BJ (cell line): ENCODE results near the gene MIA2. TPM values are rescaled to one million over a fixed set of nuclear protein-coding genes. Genes with fewer than 3 reads are reported as not detected.
A peak's percentile ranks its signal among the peaks of the same experiment; 100 is the strongest.

Source experiments
- CTCF ChIA-PET: fragments of 350-600 bp; formaldehyde crosslinking; extraction: SDS; loops from one replicate; lab custom pipeline; 2021; ENCODE audit warnings: antibody characterized with exemption, inconsistent platforms; lab: Yijun Ruan, JAX
- POLR2A ChIA-PET: fragments of 300-600 bp; sonication (Branson Sonifier 250); formaldehyde crosslinking; extraction: SDS; loops from one replicate; lab custom pipeline; 2021; ENCODE audit warnings: antibody characterized with exemption; lab: Charles Lee
- DNase-seq: peaks from one replicate; pipeline ENCODE4 v3.0.0-alpha.2; 2011; ENCODE audit warnings: low read depth
- H3K27me3 ChIP-seq: 2 replicates; pipeline ENCODE4 v1.6.0; 2011; ENCODE audit warnings: low read length; ENCODE audit not compliant: control insufficient read depth, insufficient read depth
- H3K36me3 ChIP-seq: 2 replicates; pipeline ENCODE4 v1.5.1; 2011; ENCODE audit warnings: low read length; ENCODE audit not compliant: control insufficient read depth, insufficient read depth
- H3K4me3 ChIP-seq: 2 replicates; pipeline ENCODE4 v1.5.1; 2011; ENCODE audit warnings: low read depth, mild to moderate bottlenecking, control low read depth, low read length
- polyA plus RNA-seq: library from polyadenylated mRNA; depleted of rRNA; stranded (reverse); fragments of >200 nt; gene quantifications from 2 replicates; pipeline ENCODE4 v1.2.3, GENCODE V29; 2011
- TF ChIP-seq, protein P1 (sequence below): IDR thresholded peaks from 2 replicates; pipeline ENCODE4 v1.5.1; 2011; ENCODE audit warnings: low read depth, mild to moderate bottlenecking, control low read depth, inconsistent platforms, low read length, moderate library complexity; ENCODE audit not compliant: insufficient read depth

Gene MIA2
- polyA plus RNA-seq, 1 experiment, result 11.4 TPM

- Histone ChIP-seq H3K36me3 (no peaks in the 10 kb centered on the region; the same call in none of the 2 replicates), H3K27me3 (no peaks in the 10 kb centered on the region), H3K4me3 (no peak overlapping the region)
- CTCF ChIA-PET, result interaction anchor here (0.6 to 3.0 kb wide), 7 partner anchors 10 to 262 kb away, joined by 3 to 20 read pairs (median 4); no protein-coding TSS in a partner anchor
- TF ChIP-seq, protein P1, sequence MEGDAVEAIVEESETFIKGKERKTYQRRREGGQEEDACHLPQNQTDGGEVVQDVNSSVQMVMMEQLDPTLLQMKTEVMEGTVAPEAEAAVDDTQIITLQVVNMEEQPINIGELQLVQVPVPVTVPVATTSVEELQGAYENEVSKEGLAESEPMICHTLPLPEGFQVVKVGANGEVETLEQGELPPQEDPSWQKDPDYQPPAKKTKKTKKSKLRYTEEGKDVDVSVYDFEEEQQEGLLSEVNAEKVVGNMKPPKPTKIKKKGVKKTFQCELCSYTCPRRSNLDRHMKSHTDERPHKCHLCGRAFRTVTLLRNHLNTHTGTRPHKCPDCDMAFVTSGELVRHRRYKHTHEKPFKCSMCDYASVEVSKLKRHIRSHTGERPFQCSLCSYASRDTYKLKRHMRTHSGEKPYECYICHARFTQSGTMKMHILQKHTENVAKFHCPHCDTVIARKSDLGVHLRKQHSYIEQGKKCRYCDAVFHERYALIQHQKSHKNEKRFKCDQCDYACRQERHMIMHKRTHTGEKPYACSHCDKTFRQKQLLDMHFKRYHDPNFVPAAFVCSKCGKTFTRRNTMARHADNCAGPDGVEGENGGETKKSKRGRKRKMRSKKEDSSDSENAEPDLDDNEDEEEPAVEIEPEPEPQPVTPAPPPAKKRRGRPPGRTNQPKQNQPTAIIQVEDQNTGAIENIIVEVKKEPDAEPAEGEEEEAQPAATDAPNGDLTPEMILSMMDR, result no peak
- POLR2A ChIA-PET, result no interaction called here
- DNase-seq, result no peak
These were observed 135.3 kb downstream of the MIA2 start for GRCh38 chr14:39369029-39369428.

DNA sequence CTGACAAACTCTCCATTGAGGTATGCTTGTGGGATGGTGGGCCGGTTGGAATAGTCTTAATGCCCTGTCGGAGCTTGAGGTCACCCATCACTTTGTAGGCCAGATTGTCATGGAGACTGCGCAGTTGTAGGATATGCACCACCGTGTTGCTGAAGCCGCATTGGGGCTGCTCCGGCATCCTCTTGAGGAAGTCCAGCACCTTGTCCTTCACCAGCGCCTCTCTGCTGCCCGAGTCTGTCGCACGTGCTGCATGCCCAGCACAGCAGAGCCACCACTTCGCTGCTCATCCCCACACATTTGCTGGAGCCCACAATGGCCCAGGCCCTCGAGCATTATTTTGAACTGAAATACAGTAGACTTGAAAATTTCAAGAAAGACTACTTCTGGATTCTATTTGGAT is 136.7 kb downstream of the MIA2 start:
- ChIA-PET POLR2A (no interaction called here), CTCF (interaction anchor here (0.7 to 3.0 kb wide), 3 partner anchors 10 to 264 kb away, joined by 3 to 20 read pairs (median 3); no protein-coding TSS in a partner anchor)
- H3K36me3 ChIP-seq, result no peaks in the 10 kb centered on the region; the same call in 1 of the 2 replicates
- TF ChIP-seq, protein P1, result no peak
- DNase-seq, result no peak
- H3K4me3 ChIP-seq, result no peak overlapping the region
- H3K27me3 ChIP-seq, result no peaks in the 10 kb centered on the region

DNA sequence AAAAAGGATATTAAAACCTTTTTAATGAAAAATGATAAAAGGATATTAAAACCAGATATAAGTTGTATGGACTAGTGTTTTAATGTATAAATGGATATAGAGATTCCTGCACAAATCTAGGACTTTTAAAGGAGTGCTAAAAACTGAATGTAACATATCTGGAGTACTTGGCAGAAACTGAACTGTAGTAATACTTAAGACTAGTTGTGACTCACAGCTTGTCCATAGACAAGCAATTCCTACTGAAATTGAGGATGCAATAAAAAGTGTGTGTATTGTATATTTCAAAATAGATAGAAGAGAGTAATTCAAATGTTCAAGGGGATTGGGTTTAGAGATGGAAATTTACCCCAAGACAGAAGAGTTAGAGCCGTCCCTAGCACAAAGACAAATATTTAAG is 138.9 kb downstream of the MIA2 start:
- CTCF ChIA-PET, result interaction anchor here (1.0 to 1.3 kb wide), 3 partner anchors 14 to 265 kb away, joined by 3 read pairs; no protein-coding TSS in a partner anchor
- POLR2A ChIA-PET, result interaction anchor here (0.7 kb wide), 1 partner anchor 202 kb away, joined by 7 read pairs; the partner anchor contains the start of gene TRAPPC6B
- Histone ChIP-seq H3K4me3 (no peak overlapping the region), H3K27me3 (no peaks in the 10 kb centered on the region), H3K36me3 (no peaks in the 10 kb centered on the region)
- DNase-seq, result no peak
- TF ChIP-seq, protein P1, result no peak

GRCh38 chr14:39374851-39375250 is 141.1 kb downstream of the MIA2 start:
- Histone ChIP-seq H3K4me3 (no peak overlapping the region), H3K27me3 (no peaks in the 10 kb centered on the region), H3K36me3 (no peaks in the 10 kb centered on the region)
- POLR2A ChIA-PET, result interaction anchor here (0.8 kb wide), 1 partner anchor 205 kb away, joined by 6 read pairs; the partner anchor contains the start of gene TRAPPC6B
- CTCF ChIA-PET, result interaction anchor here (0.9 to 2.7 kb wide), 2 partner anchors 25 to 56 kb away, joined by 4 to 10 read pairs; no protein-coding TSS in a partner anchor
- DNase-seq, result peak; percentile 66
- TF ChIP-seq, protein P1, result no peak

DNA sequence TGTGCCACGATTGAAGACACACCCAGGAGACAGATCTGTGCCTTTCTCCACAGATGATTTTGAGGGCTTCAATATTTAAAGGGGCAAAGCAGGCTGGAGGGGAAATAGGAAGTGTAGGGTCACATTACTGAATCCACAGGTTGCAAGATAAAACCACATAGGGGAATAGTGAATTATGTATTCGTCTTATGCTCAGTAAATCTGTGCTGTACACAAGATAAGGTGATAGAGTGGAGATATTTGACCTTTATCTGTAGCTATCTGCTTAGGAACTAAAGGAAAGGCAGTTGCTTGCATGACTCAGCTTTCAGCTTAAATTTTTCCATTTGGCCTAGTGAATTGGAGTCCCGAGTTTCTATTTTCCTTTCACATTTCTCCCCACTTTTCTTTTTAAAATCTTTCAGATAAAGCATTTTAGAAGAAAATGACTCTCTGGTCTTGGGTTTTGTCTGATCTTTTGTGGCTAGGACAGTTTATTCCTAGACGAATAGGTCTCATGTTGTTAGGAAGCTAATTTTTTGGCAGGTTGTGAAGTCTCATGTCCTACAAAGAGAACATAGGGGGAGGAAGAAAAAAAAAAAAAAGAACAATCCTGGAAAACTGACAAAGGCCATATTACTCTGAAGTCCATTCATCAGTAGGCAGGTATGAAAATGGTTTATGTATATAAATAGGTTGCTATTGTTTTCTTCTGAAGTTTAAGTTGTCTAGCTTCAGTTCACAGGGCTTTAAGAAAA is 143.1 kb downstream of the MIA2 start:
- ChIA-PET POLR2A (interaction anchor here (0.6 kb wide), 2 partner anchors 56 to 263 kb away, joined by 3 read pairs; partner anchors contain the start of gene GEMIN2), CTCF (interaction anchor here (1.4 to 2.7 kb wide), 2 partner anchors 13 to 54 kb away, joined by 3 to 10 read pairs; no protein-coding TSS in a partner anchor)
- Histone ChIP-seq H3K36me3 (no peaks in the 10 kb centered on the region), H3K4me3 (no peak overlapping the region), H3K27me3 (no peaks in the 10 kb centered on the region)
- no peak for DNase-seq
- TF ChIP-seq, protein P1, result no peak
